ENCODE measurements around the gene TIMM50. TPM values are rescaled to one million over a fixed set of nuclear protein-coding genes. Genes with fewer than 3 reads are reported as not detected.

Gene TIMM50
- total and polyA plus RNA-seq, 2 donors = 44.0 to 49.3 TPM

- Histone ChIP-seq H3K9me3 (ENCODE audit: control insufficient read depth in 2 of 2, insufficient read depth in 1 of 2, low read length in 1 of 2) (peaks cover 0 to 9% of the 10 kb centered on the region in 2 donors), H3K4me1 (ENCODE audit: control insufficient read depth in 2 of 2, insufficient read depth in 2 of 2, low read length in 2 of 2) (peaks cover 0 to 15% of the 10 kb centered on the region in 2 donors), H3K4me3 (ENCODE audit: low read length in 2 of 2) (no peak overlapping the region), H3K27ac (ENCODE audit: low read depth in 1 of 2, low read length in 1 of 2) (no peak overlapping the region), H3K36me3 (ENCODE audit: control insufficient read depth in 2 of 2, insufficient read depth in 2 of 2, low read length in 1 of 2) (no peaks in the 10 kb centered on the region), H3K27me3 (ENCODE audit: control insufficient read depth in 2 of 2, insufficient read depth in 1 of 2, low read length in 1 of 2) (peaks cover 57 to 96% of the 10 kb centered on the region in 2 donors)
- WGBS = 19% methylated on average over 69 of the region's 69 CpGs
- DNase-seq (ENCODE audit: low read depth in 6 of 9, low spot score in 9 of 9) = peak in 7 of 9 donors; percentile 52 to 81 (median 59)
Observed at GRCh38 chr19:39502640-39503417, 22.2 kb downstream of the TIMM50 start.

GRCh38 chr19:39506598-39506943 lies 25.9 kb downstream of the TIMM50 start:
- H3K27ac ChIP-seq (ENCODE audit: low read depth in 1 of 2, low read length in 1 of 2) = no peak overlapping the region
- no peak overlapping the region for H3K4me3 ChIP-seq (ENCODE audit: low read length in 2 of 2)
- H3K36me3 ChIP-seq (ENCODE audit: control insufficient read depth in 2 of 2, insufficient read depth in 2 of 2, low read length in 1 of 2) = no peaks in the 10 kb centered on the region
- no peak for DNase-seq (ENCODE audit: low read depth in 6 of 9, low spot score in 9 of 9)
- H3K9me3 ChIP-seq (ENCODE audit: control insufficient read depth in 2 of 2, insufficient read depth in 1 of 2, low read length in 1 of 2) = peaks cover 0 to 9% of the 10 kb centered on the region in 2 donors
- 61% methylated on average over 7 of the region's 7 CpGs for WGBS
- H3K4me1 ChIP-seq (ENCODE audit: control insufficient read depth in 2 of 2, insufficient read depth in 2 of 2, low read length in 2 of 2) = peaks cover 0 to 9% of the 10 kb centered on the region in 2 donors
- peaks cover 40 to 83% of the 10 kb centered on the region in 2 donors for H3K27me3 ChIP-seq (ENCODE audit: control insufficient read depth in 2 of 2, insufficient read depth in 1 of 2, low read length in 1 of 2)

- Histone ChIP-seq H3K4me1 (ENCODE audit: control insufficient read depth in 2 of 2, insufficient read depth in 2 of 2, low read length in 2 of 2) (peaks cover 0 to 9% of the 10 kb centered on the region in 2 donors), H3K9me3 (ENCODE audit: control insufficient read depth in 2 of 2, insufficient read depth in 1 of 2, low read length in 1 of 2) (peaks cover 0 to 9% of the 10 kb centered on the region in 2 donors), H3K27me3 (ENCODE audit: control insufficient read depth in 2 of 2, insufficient read depth in 1 of 2, low read length in 1 of 2) (peaks cover 40 to 81% of the 10 kb centered on the region in 2 donors), H3K4me3 (ENCODE audit: low read length in 2 of 2) (peak overlapping the region in 1 of 2 donors; percentile 30), H3K27ac (ENCODE audit: low read depth in 1 of 2, low read length in 1 of 2) (no peak overlapping the region), H3K36me3 (ENCODE audit: control insufficient read depth in 2 of 2, insufficient read depth in 2 of 2, low read length in 1 of 2) (no peaks in the 10 kb centered on the region)
- DNase-seq (ENCODE audit: low read depth in 6 of 9, low spot score in 9 of 9) = peak in 3 of 9 donors; percentile 40 to 49 (median 49)
- WGBS = 6% methylated on average over 96 of the region's 96 CpGs
Observed at GRCh38 chr19:39506944-39507714, 26.5 kb downstream of the TIMM50 start.

GRCh38 chr19:39507715-39508364 lies 27.2 kb downstream of the TIMM50 start:
- WGBS = 60% methylated on average over 24 of the region's 24 CpGs
- no peak overlapping the region for H3K27ac ChIP-seq (ENCODE audit: low read depth in 1 of 2, low read length in 1 of 2)
- peaks cover 0 to 9% of the 10 kb centered on the region in 2 donors for H3K9me3 ChIP-seq (ENCODE audit: control insufficient read depth in 2 of 2, insufficient read depth in 1 of 2, low read length in 1 of 2)
- H3K36me3 ChIP-seq (ENCODE audit: control insufficient read depth in 2 of 2, insufficient read depth in 2 of 2, low read length in 1 of 2) = no peaks in the 10 kb centered on the region
- peaks cover 42 to 83% of the 10 kb centered on the region in 2 donors for H3K27me3 ChIP-seq (ENCODE audit: control insufficient read depth in 2 of 2, insufficient read depth in 1 of 2, low read length in 1 of 2)
- DNase-seq (ENCODE audit: low read depth in 6 of 9, low spot score in 9 of 9) = no peak
- H3K4me1 ChIP-seq (ENCODE audit: control insufficient read depth in 2 of 2, insufficient read depth in 2 of 2, low read length in 2 of 2) = peaks cover 0 to 9% of the 10 kb centered on the region in 2 donors
- H3K4me3 ChIP-seq (ENCODE audit: low read length in 2 of 2) = no peak overlapping the region

GRCh38 chr19:39508629-39509028 lies 28.0 kb downstream of the TIMM50 start:
- 96% methylated on average over 9 of the region's 9 CpGs for WGBS
- no peak overlapping the region for H3K27ac ChIP-seq (ENCODE audit: low read depth in 1 of 2, low read length in 1 of 2)
- peaks cover 0 to 9% of the 10 kb centered on the region in 2 donors for H3K9me3 ChIP-seq (ENCODE audit: control insufficient read depth in 2 of 2, insufficient read depth in 1 of 2, low read length in 1 of 2)
- no peaks in the 10 kb centered on the region for H3K36me3 ChIP-seq (ENCODE audit: control insufficient read depth in 2 of 2, insufficient read depth in 2 of 2, low read length in 1 of 2)
- peaks cover 49 to 83% of the 10 kb centered on the region in 2 donors for H3K27me3 ChIP-seq (ENCODE audit: control insufficient read depth in 2 of 2, insufficient read depth in 1 of 2, low read length in 1 of 2)
- no peak overlapping the region for H3K4me3 ChIP-seq (ENCODE audit: low read length in 2 of 2)
- DNase-seq (ENCODE audit: low read depth in 6 of 9, low spot score in 9 of 9) = no peak
- peaks cover 0 to 5% of the 10 kb centered on the region in 2 donors for H3K4me1 ChIP-seq (ENCODE audit: control insufficient read depth in 2 of 2, insufficient read depth in 2 of 2, low read length in 2 of 2)

GRCh38 chr19:39509233-39509632 lies 28.6 kb downstream of the TIMM50 start:
- DNase-seq (ENCODE audit: low read depth in 6 of 9, low spot score in 9 of 9) = no peak
- peaks cover 56 to 83% of the 10 kb centered on the region in 2 donors for H3K27me3 ChIP-seq (ENCODE audit: control insufficient read depth in 2 of 2, insufficient read depth in 1 of 2, low read length in 1 of 2)
- no peak overlapping the region for H3K27ac ChIP-seq (ENCODE audit: low read depth in 1 of 2, low read length in 1 of 2)
- no peaks in the 10 kb centered on the region for H3K36me3 ChIP-seq (ENCODE audit: control insufficient read depth in 2 of 2, insufficient read depth in 2 of 2, low read length in 1 of 2)
- peaks cover 0 to 9% of the 10 kb centered on the region in 2 donors for H3K9me3 ChIP-seq (ENCODE audit: control insufficient read depth in 2 of 2, insufficient read depth in 1 of 2, low read length in 1 of 2)
- 76% methylated on average over 2 of the region's 2 CpGs for WGBS
- peaks cover 0 to 5% of the 10 kb centered on the region in 2 donors for H3K4me1 ChIP-seq (ENCODE audit: control insufficient read depth in 2 of 2, insufficient read depth in 2 of 2, low read length in 2 of 2)
- H3K4me3 ChIP-seq (ENCODE audit: low read length in 2 of 2) = no peak overlapping the region

- H3K9me3 ChIP-seq (ENCODE audit: control insufficient read depth in 2 of 2, insufficient read depth in 1 of 2, low read length in 1 of 2) = peaks cover 0 to 12% of the 10 kb centered on the region in 2 donors
- H3K4me1 ChIP-seq (ENCODE audit: control insufficient read depth in 2 of 2, insufficient read depth in 2 of 2, low read length in 2 of 2) = peaks cover 0 to 9% of the 10 kb centered on the region in 2 donors
- WGBS = 71% methylated on average over 2 of the region's 2 CpGs
- no peaks in the 10 kb centered on the region for H3K36me3 ChIP-seq (ENCODE audit: control insufficient read depth in 2 of 2, insufficient read depth in 2 of 2, low read length in 1 of 2)
- no peak overlapping the region for H3K27ac ChIP-seq (ENCODE audit: low read depth in 1 of 2, low read length in 1 of 2)
- H3K4me3 ChIP-seq (ENCODE audit: low read length in 2 of 2) = no peak overlapping the region
- H3K27me3 ChIP-seq (ENCODE audit: control insufficient read depth in 2 of 2, insufficient read depth in 1 of 2, low read length in 1 of 2) = peaks cover 47 to 81% of the 10 kb centered on the region in 2 donors
- DNase-seq (ENCODE audit: low read depth in 6 of 9, low spot score in 9 of 9) = no peak
Observed at GRCh38 chr19:39512988-39513387, 32.4 kb downstream of the TIMM50 start.

DNA sequence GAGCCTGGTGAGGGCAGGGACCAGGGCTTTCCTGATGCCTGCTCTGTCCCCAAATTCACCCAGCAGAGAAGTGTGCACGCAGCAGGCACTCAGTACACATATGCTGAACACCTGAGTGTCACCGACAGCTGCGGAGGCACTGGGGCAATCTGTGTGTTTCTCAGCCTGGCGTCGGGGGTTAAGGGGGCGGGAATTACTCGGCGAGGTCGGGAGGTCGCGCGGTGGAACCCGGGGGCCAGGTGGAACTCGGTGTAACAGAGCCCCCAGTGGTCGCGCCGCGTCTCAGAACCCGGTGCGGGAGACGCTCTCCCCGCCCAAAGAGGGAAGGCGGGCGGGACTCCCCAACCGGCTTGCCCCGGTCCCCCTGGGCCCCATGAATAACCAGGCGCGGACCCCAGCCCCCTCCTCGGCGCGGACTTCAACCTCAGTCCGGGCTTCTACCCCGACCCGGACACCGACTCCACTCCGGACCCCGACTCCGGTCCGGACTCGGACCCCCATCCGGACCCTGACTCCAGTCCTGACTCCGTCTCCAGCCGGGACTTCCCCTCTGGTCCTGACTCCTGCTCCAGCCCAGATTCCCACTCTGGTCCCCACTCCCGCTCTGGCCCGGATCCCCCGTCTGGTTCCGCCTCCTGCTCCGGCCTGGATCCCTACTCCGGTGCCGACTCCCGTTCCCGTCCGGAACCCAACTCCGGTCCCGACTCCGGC lies 34.4 kb downstream of the TIMM50 start, which contains the start of gene SELENOV:
Gene SELENOV (plus strand): TSS at position 300 of the 711 bp plus-strand sequence. CDS start 74 bp downstream, at position 374.
- H3K4me3 ChIP-seq (ENCODE audit: low read length in 2 of 2) = peak within 1 kb of the TSS; percentile 16 to 27
- H3K27me3 ChIP-seq (ENCODE audit: control insufficient read depth in 2 of 2, insufficient read depth in 1 of 2, low read length in 1 of 2) = peaks cover 37 to 76% of the 10 kb centered on the region in 2 donors
- WGBS = 3% methylated on average over 56 of the region's 56 CpGs
- no peaks in the 10 kb centered on the region for H3K36me3 ChIP-seq (ENCODE audit: control insufficient read depth in 2 of 2, insufficient read depth in 2 of 2, low read length in 1 of 2)
- peaks cover 0 to 9% of the 10 kb centered on the region in 2 donors for H3K4me1 ChIP-seq (ENCODE audit: control insufficient read depth in 2 of 2, insufficient read depth in 2 of 2, low read length in 2 of 2)
- H3K9me3 ChIP-seq (ENCODE audit: control insufficient read depth in 2 of 2, insufficient read depth in 1 of 2, low read length in 1 of 2) = peaks cover 0 to 12% of the 10 kb centered on the region in 2 donors
- no peak within 1 kb of the TSS for H3K27ac ChIP-seq (ENCODE audit: low read depth in 1 of 2, low read length in 1 of 2)
- DNase-seq (ENCODE audit: low read depth in 6 of 9, low spot score in 9 of 9) = peak in 2 of 9 donors; percentile 8 to 27
